ENCODE measurements around the gene GPR12. TPM values are rescaled to one million over a fixed set of nuclear protein-coding genes. Genes with fewer than 3 reads are reported as not detected.
A peak's percentile ranks its signal among the peaks of the same experiment; 100 is the strongest.
"Not testable (repeated sequence)": the region's sequence is repeated elsewhere in the genome, so short reads cannot be mapped to it uniquely, and the experiment has no call there.

The GPR12 gene
- total RNA-seq, 1 donor from 2014 or later = 0.15 TPM

GRCh38 chr13:26749905-26750304, 10.7 kb downstream of the GPR12 start:
- no peak for ATAC-seq
- DNase-seq = no peak
- intact Hi-C loops (cut with micrococcal nuclease) = no loop called here

DNA sequence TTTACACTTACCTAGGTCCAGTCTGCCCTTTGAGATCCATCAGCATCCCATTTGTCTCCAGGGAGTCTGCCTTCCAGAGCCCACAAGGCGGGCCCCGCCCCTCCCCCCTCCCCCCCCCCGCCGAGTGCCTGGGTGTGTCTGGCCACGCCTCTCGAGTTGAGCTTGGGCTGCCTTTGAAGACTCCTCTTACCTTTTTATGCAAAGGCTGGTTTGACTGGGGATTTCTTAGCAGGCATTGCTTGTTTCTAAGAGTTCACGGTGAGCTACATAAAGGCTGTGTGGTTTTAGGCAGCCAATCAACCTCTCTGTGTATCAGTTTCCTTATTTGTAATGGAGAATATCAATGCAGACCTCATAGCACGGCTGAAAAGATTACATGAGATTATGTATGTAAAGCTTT, 11.3 kb downstream of the GPR12 start:
- intact Hi-C loops (cut with micrococcal nuclease) = no loop called here

DNA sequence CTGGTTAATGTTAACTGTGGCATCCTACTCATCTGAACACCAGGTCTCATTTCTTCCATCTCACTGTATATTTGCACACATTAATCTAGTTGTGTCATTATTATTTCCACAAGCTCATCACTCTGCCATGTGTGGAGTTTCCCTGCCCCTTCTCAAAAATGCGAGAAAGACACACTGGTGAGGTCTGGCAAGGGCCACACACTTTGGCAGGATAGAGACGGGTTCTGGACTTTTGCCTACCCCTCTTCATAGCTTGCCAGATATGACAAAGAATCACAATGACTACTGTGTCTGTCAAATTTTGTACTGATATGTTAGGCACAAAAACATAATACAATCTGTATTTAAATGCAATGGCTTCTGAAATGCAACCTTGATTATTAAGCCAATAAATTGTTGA, 12.9 kb downstream of the GPR12 start:
- ATAC-seq (no peak), DNase-seq (no peak)
- intact Hi-C loops (cut with micrococcal nuclease) = no loop called here

More for the DNA sequence above, 11.3 kb downstream of the GPR12 start:
- ATAC-seq (no peak), DNase-seq (no peak)

DNA sequence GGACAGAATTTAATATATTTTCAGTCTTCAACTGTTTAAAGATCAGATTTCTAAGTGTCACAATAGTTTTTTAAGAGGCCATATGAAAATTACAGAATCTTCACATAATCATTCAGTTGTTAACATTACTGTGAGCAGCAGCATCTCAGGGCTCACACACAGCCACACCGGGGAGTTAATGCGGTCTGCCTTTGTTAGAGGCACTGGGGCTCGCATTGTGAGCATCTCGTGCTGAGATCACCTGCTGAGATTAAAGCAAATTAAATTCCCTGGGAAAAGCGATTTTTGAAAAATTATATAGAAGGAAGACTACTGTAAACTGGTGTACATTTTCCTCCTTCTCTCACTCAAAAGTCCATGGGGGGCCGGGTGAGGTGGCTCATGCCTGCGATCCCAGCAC, 16.6 kb downstream of the GPR12 start:
- DNase-seq (no peak), ATAC-seq (no peak)

GRCh38 chr13:26742691-26743358, 17.8 kb downstream of the GPR12 start:
- DNase-seq (no peak), ATAC-seq (no peak)
- intact Hi-C loops (cut with micrococcal nuclease) = no loop called here

More for the DNA sequence above, 16.6 kb downstream of the GPR12 start:
- intact Hi-C loops (cut with micrococcal nuclease) = no loop called here

DNA sequence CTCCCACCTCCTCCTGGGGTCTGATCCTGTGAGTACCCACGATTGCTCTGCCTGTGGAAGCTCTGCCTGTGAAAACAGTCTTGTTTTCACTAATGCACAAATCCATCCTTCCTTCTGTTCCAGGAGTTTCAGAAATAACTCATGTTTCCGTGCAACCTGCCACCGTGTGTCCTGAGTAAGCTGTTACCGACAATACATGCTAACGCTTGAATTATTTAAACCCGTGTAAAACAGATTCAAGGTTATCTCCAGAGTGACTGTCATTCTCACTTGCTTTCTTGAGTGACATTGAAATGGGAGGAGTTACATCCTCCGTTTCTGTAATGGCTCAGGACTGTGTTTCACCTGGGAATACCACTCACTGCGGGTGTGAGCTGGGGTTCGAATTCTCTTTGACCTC, 24.9 kb downstream of the GPR12 start:
- ATAC-seq = no peak
- intact Hi-C loops (cut with micrococcal nuclease) = no loop called here
- DNase-seq = no peak

GRCh38 chr13:26727633-26728032, 33.0 kb downstream of the GPR12 start:
- intact Hi-C loops (cut with micrococcal nuclease) = no loop called here
- DNase-seq (no peak), ATAC-seq (no peak)

DNA sequence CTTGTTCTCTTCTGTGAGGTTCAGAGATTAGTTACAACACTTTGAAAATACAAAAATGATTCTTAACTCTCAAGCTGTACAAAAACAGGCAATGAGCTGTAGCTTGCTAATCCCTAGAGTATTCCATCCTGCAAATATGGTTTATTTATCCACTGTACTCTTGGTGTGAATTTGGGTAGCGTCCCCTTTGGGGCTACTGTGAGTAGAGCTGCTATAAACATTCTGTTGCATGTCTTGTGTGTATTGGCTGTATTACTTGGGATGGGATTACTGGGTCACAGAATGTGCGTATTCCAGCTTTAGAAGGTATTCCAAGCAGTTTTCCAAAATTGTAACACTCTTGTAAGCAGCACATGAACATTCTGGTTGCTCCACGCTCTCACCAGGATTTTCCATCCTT, 33.5 kb downstream of the GPR12 start:
- no peak for DNase-seq
- intact Hi-C loops (cut with micrococcal nuclease) = no loop called here
- ATAC-seq = peak; percentile 14

GRCh38 chr13:26726684-26727083, 33.9 kb downstream of the GPR12 start:
- intact Hi-C loops (cut with micrococcal nuclease) = no loop called here
- ATAC-seq (no peak), DNase-seq (no peak)

- not testable (repeated sequence) for ATAC-seq, DNase-seq
These were observed 37.0 kb downstream of the GPR12 start for GRCh38 chr13:26723620-26724019.

GRCh38 chr13:26722321-26722720, 38.3 kb downstream of the GPR12 start:
- intact Hi-C loops (cut with micrococcal nuclease) = no loop called here
- no peak for ATAC-seq
- no peak for DNase-seq

More at GRCh38 chr13:26723620-26724019, 37.0 kb downstream of the GPR12 start:
- intact Hi-C loops (cut with micrococcal nuclease) = not testable (repeated sequence)

DNA sequence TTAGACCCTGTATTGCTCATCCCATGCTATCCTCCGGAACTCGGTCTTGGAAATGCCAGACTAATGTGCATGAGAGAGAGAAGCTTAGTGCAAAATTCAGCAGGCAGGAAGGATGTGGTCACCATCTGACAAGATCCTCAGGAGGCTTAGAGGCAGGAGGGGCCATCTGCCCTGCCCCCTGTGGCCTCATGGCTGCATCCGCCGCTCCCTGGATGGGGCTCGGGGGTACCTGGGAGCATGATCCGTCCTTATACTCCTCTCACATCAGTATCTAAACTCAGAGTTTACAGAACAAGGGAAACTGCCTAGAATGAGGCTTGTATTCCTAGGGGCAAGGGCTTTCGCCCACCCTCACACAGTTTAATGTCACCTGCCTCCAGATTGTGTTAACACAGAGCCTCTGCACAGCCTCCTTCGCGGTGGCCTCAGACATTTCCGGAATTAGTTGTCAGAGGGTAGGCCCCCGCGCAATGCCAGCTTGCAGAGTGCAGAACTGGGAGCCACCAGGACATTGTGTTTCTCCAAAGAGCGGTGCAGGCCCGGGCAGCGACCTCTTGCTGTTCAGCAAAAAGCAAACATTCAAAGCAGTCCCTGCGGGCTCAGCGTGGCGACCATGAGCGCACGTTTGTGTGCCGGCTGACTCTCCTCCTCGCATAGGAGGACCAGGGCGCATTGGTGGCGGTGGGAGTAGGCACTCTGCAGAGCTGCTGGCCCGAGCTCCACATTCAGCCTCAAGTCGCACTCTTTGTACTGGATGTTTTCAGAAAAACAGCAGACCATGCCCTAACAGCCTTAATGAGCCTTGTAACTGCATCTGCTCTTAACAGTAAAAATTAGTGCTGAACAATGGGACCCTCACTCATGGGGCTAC, 39.1 kb downstream of the GPR12 start:
- intact Hi-C loops (cut with micrococcal nuclease) = no loop called here
- DNase-seq (no peak), ATAC-seq (no peak)

- no peak for ATAC-seq
- intact Hi-C loops (cut with micrococcal nuclease) = no loop called here
- no peak for DNase-seq
These were observed 41.1 kb downstream of the GPR12 start for GRCh38 chr13:26719356-26719945.

GRCh38 chr13:26718872-26719271, 41.7 kb downstream of the GPR12 start:
- intact Hi-C loops (cut with micrococcal nuclease) = no loop called here
- DNase-seq (no peak), ATAC-seq (no peak)

- intact Hi-C loops (cut with micrococcal nuclease) = no loop called here
- ATAC-seq (no peak), DNase-seq (no peak)
These were observed 42.4 kb downstream of the GPR12 start for GRCh38 chr13:26718146-26718545.

GRCh38 chr13:26716984-26717383, 43.6 kb downstream of the GPR12 start:
- ATAC-seq (no peak), DNase-seq (no peak)
- intact Hi-C loops (cut with micrococcal nuclease) = no loop called here

DNA sequence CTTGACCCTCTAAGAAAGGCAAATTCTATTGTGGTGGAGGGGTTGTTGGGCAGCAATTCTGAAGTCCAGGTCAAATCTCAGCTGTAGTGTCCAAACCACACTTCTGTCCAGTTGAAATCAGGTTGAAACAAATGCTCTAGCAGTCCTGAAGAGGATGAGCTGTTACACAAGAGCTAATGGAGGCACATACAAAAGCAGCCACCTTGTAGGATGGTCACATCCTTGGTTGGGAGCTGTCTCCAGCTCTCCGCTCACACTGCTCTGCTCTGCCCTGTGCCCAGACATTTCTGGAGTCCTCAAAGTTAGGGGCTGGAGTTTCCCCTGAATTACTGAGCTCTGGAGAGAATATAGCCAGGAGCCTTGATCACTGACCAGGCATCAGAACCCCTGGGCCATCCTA, 47.2 kb downstream of the GPR12 start:
- intact Hi-C loops (cut with micrococcal nuclease) = no loop called here
- no peak for ATAC-seq
- no peak for DNase-seq

DNA sequence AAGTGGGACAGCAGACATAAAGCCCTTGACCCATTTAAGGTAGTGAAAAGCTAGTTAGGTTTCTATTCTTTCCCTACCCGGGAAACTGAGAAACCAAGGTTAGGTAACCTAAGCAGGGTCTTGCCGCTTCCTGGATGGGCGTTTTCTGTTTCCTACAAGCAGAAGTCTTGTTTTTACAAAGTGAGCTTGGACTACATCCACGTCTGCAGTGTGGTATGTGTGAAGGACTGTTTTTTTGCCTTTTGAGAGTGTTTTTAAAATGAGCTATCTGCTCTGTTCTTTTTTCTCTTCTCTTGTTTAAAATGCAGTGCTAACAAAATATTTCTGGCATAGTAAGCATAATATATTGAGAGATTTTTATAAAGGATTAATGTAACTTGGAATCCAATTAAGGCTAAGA, 49.4 kb downstream of the GPR12 start:
- DNase-seq (no peak), ATAC-seq (no peak)
- intact Hi-C loops (cut with micrococcal nuclease) = no loop called here

DNA sequence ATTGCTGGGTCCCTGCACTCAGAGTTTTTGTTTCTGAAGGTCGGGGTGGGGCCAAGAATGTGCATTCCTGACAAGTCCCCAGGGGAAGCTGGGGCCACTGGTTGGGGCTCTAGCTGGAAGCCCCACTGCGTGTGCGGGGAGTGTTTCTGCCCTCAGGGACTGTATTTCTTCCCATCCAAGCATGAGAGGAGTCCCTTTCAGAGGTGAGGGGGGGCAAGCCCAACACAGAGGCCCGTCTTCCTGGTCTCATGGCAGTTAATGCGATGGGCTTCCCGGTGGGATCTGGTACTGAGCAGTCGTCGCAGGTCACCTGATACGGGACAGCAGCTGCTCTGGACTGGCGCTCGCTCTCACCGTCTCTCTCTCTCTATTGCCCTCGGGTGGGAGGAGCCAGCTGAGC, 50.4 kb downstream of the GPR12 start:
- DNase-seq (no peak), ATAC-seq (no peak)
- intact Hi-C loops (cut with micrococcal nuclease) = no loop called here

DNA sequence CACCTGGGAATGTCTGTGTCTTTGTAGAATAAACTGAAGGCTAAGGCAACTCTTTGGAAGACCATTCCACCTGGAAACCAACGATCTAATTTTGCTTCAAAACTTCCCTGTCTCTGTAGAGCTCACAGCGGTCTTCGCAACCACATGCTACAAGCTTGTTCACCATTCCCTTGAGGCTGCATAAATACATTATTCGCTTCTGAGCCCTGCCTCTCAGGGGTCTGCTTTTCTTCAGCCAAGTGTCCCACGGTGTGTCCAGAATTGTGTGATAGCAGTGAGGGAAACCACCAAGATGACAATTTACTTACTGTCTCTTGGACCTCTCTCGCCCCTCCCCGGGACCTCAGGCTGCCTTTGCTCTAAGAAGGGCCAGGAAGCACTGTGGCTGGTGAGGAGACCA, 51.1 kb downstream of the GPR12 start:
- intact Hi-C loops (cut with micrococcal nuclease) = no loop called here
- DNase-seq (no peak), ATAC-seq (no peak)

- ATAC-seq (no peak), DNase-seq (no peak)
- intact Hi-C loops (cut with micrococcal nuclease) = no loop called here
These were observed 52.6 kb downstream of the GPR12 start for GRCh38 chr13:26708007-26708297.

Measured in left ventricle myocardium superior (tissue), 1 donor.